Kasumi-1 (cell line): ENCODE measurements around the gene IFNL1.
"Not testable (repeated sequence)": the region's sequence is repeated elsewhere in the genome, so short reads cannot be mapped to it uniquely, and the experiment has no call there.

Source experiments
- DNase-seq, 2 experiments: peaks; one replicate each; lab custom pipeline; 2025; lab: John Stamatoyannopoulos, UW

IFNL1 gene

GRCh38 chr19:39332293-39332692 is 36.1 kb downstream of the IFNL1 start:
- no peak for DNase-seq

GRCh38 chr19:39332738-39333137 is 36.5 kb downstream of the IFNL1 start:
- not testable (repeated sequence) for DNase-seq

- no peak for DNase-seq
These were observed 37.3 kb downstream of the IFNL1 start for GRCh38 chr19:39333507-39333906.

DNA sequence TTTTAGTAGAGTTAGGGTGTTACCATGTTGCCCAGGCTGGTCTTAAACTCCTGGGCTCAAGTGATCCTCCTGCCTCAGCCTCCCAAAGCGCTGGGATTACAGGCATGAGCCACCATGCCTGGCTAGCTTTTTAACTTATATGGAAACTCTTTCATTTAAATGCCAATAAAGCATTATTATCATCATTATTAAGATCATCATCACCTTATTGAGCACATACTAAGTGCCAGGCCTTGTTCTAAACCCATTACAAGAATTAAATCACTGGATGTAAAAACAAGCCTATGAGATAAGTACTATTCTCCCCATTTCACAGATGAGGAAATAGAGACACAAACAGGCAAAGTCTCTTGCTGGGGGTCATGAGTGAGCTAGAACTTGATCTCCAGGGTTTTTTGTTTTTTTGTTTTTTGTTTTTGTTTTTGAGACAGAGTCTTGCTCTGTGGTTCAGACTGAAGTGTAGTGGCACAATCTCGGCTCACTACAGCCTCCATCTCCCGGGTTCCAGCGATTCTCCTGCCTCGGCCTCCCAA is 38.3 kb downstream of the IFNL1 start:
- no peak for DNase-seq

- DNase-seq = peak; percentile 50 to 57
These were observed 39.0 kb downstream of the IFNL1 start for GRCh38 chr19:39335168-39335548.

GRCh38 chr19:39336483-39336882 is 40.3 kb downstream of the IFNL1 start:
- no peak for DNase-seq

GRCh38 chr19:39339674-39340073 is 43.5 kb downstream of the IFNL1 start:
- DNase-seq = no peak

DNA sequence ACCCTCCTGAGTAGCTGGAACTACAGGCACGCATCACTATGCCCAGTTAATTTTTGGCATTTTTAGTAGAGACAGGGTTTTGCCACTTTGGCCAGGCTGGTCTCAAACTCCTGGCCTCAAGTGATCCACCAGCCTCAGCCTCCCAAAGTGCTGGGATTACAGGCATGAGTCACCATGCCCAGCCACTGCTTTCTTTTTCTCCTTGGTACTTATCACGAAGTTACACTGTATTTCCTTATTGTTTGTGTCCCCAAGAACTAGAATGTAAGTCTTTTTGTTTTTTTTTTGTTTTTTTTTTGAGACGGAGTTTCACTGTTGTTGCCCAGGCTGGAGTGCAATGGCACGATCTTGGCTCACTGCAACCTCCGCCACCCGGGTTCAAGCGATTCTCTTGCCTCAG is 43.9 kb downstream of the IFNL1 start:
- not testable (repeated sequence) for DNase-seq

GRCh38 chr19:39341129-39341718 is 45.0 kb downstream of the IFNL1 start:
- DNase-seq = peak; percentile 65 to 77

DNA sequence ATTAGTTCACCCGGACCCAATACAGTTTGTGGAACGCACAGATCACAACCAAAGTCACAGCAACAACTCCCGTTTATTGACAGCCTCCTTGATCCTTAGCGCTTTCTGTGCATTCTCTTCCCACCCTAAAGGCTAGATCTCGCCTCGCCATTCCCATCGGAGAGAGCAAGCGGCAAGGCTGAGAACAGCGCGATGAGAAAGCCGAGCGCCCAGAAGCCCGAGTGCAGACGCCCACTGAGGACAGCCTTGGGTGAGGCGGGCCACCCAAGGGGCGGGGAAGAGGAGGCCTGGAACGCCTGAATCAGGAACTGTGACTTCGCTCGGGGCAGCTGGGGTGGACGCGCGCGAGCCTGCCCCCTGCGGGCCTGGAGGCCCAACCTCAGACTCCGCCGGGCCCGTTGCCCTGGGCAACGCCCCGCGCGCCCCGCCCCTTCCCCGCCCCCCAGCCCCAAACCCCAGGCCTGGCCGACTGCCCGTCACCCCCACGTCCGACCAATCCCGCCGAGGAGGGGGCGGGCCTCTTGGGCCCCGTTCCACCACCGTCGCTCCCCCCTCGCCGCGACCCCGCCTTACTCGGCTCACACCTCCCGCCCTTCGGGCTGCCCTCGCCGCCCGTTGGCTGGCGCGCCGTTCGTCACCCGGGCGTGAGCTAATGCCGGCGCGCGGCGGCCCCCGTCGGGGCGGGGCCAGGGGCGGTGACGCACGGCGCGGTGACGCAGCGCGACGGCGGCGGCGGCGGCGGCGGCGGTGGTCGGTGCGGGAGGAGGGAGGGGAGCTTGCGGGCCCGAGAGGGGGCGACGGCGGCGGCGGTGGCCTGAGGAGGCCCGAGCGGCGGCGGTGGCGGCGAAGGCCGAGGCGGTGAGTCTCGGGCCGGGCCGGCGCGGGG is 45.8 kb downstream of the IFNL1 start, which contains the start of gene SAMD4B:
Gene SAMD4B (plus strand): TSS at position 703 of the 886 bp plus-strand sequence. CDS start 14,473 bp downstream, outside the sequence.
- peak; percentile 98 to 99 for DNase-seq

DNA sequence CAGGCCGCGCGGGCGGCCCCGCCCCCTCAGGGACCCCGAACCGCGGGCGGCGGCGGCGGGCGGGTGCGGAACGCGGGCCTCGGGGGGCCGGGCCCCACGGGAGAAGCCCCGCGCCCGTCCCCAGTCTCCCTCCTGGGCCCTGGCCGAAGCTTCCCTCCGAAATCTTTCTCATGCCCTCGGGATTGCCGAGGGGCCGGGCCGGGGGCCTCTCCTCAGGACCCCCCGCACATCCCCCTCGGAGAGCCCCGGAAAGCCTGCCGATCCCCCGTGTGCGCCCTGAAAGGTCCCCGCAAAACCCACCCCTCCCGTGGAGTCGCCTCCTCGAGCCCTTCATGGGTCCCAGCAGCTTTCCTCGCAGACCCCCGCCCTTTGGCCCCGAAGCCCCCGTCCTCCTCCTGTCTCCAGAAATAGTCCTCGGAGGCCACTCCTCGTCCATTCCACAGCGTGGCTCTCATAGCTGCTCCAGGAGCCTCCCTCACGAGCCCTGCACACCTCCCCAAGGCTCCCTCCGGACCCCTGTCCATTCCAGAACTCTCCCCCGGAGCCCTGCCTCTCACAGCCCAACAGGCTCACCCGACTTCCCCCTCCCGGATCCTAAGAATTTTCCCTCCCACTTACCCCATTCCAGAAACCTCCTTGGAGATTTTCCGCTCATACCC is 46.6 kb downstream of the IFNL1 start:
- no peak for DNase-seq

DNA sequence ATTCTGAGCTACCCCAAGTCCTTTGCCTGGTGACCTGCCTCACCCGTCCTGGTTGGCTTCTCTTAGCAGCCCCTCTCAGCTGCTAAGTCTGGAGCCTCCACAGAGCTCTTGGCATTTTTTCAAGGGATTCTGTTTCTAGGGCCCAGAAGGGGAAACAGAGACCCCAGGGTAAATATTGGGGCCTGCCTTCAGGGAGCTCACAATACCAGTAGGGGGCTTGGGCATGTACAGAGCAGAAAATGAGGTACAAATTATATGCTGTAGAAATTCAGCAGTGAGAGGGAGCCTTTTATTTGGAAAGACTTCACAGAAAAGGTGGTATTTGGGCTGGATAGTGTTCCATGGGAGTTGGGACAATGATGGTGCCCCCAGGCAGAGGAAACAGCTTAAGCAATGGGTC is 49.7 kb downstream of the IFNL1 start:
- DNase-seq = peak in 1 of 2 experiments; percentile 15

DNA sequence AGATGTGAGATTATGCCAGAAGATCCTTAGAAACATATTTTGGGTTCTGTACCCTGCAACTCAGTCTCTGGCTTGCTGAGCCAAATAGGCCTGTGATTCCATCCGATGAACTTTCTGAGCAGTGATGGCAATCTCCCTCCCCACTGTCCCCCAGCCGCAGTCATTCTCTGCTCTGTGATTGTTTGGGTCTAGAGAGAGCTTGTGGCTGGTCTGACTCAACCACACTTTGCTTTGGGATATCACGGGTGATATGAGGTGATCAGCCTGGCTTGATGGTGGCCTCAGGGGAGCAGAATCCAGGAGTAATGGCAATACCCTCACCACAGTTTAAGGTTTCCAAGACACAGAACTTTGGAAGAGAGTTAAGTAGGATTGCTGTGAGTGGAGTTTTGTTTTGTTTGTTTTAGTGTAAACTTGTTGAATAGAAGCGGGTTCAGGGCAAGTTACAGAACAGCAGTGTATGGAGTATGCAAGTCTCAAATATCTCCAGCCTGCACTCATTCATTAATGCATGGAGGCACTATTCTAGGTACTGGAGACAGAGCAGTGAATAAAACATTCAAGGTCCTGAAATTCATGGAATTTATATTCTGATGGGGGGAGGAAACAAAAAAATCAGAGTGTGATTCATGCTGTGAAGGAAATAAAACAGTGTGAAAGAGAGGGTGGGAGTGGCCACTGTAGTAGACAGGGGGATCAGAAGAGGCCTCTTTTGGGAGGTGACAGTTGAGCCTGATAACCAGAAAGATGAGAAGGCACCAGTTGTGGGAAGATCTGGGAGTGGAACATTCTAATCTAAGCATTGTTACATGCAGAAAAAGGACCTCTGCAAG is 51.3 kb downstream of the IFNL1 start:
- no peak for DNase-seq
